Measurements from ENCODE around the gene HABP4.

Gene HABP4

GRCh38 chr9:96514800-96515158 is 64.8 kb downstream of the HABP4 start:
- no peaks in the 10 kb centered on the region for H3K4me1 ChIP-seq (ENCODE audit: insufficient read depth, low read length, severe bottlenecking)
- no peak overlapping the region for H3K4me3 ChIP-seq (ENCODE audit: low read depth, low read length, poor library complexity, severe bottlenecking)
- H3K27me3 ChIP-seq (ENCODE audit: insufficient read depth, low read length) = 0 out of 2 replicates have a peak, but pooled peaks cover 4% of the 10 kb centered on the region
- no peaks in the 10 kb centered on the region for H3F3A ChIP-seq (ENCODE audit: insufficient read depth, low read length)
- no peaks in the 10 kb centered on the region for H3K36me3 ChIP-seq (ENCODE audit: insufficient read depth, low read length)
- no peaks in the 10 kb centered on the region for H3K9me3 ChIP-seq (ENCODE audit: low read length)
- no peaks in the 10 kb centered on the region for H3K79me2 ChIP-seq (ENCODE audit: insufficient read depth, low read length)
- H2AFZ ChIP-seq (ENCODE audit: low read length) = no peak overlapping the region
- H3K27ac ChIP-seq (ENCODE audit: low read depth, low read length, poor library complexity, severe bottlenecking) = no peak overlapping the region
- no peaks in the 10 kb centered on the region for H4K20me1 ChIP-seq (ENCODE audit: insufficient read depth, low read length)
- TF ChIP-seq, protein P1, sequence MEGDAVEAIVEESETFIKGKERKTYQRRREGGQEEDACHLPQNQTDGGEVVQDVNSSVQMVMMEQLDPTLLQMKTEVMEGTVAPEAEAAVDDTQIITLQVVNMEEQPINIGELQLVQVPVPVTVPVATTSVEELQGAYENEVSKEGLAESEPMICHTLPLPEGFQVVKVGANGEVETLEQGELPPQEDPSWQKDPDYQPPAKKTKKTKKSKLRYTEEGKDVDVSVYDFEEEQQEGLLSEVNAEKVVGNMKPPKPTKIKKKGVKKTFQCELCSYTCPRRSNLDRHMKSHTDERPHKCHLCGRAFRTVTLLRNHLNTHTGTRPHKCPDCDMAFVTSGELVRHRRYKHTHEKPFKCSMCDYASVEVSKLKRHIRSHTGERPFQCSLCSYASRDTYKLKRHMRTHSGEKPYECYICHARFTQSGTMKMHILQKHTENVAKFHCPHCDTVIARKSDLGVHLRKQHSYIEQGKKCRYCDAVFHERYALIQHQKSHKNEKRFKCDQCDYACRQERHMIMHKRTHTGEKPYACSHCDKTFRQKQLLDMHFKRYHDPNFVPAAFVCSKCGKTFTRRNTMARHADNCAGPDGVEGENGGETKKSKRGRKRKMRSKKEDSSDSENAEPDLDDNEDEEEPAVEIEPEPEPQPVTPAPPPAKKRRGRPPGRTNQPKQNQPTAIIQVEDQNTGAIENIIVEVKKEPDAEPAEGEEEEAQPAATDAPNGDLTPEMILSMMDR (IDR thresholded peaks at IDR 0.05; ENCODE audit: low read length) = no peak
- no peak for TF ChIP-seq EZH2 (IDR thresholded peaks at IDR 0.05; ENCODE audit: borderline replicate concordance, low read length)
- no peak overlapping the region for H3K9ac ChIP-seq (ENCODE audit: low read length)
- no peak overlapping the region for H3K4me2 ChIP-seq (ENCODE audit: low read length)
- no peaks in the 10 kb centered on the region for H3K9me2 ChIP-seq (ENCODE audit: low read depth, low read length)

- H3K9me2 ChIP-seq (ENCODE audit: low read depth, low read length) = no peaks in the 10 kb centered on the region
- no peaks in the 10 kb centered on the region for H3K36me3 ChIP-seq (ENCODE audit: insufficient read depth, low read length)
- no peak overlapping the region for H3K4me3 ChIP-seq (ENCODE audit: low read depth, low read length, poor library complexity, severe bottlenecking)
- no peak overlapping the region for H3K9ac ChIP-seq (ENCODE audit: low read length)
- no peak overlapping the region for H3K4me2 ChIP-seq (ENCODE audit: low read length)
- H2AFZ ChIP-seq (ENCODE audit: low read length) = no peak overlapping the region
- TF ChIP-seq EZH2 (IDR thresholded peaks at IDR 0.05; ENCODE audit: borderline replicate concordance, low read length) = no peak
- TF ChIP-seq, protein P1 (IDR thresholded peaks at IDR 0.05; ENCODE audit: low read length) = no peak
- H3K9me3 ChIP-seq (ENCODE audit: low read length) = no peaks in the 10 kb centered on the region
- no peaks in the 10 kb centered on the region for H3K79me2 ChIP-seq (ENCODE audit: insufficient read depth, low read length)
- H4K20me1 ChIP-seq (ENCODE audit: insufficient read depth, low read length) = no peaks in the 10 kb centered on the region
- H3K27me3 ChIP-seq (ENCODE audit: insufficient read depth, low read length) = 0 out of 2 replicates have a peak, but pooled peaks cover 4% of the 10 kb centered on the region
- H3K4me1 ChIP-seq (ENCODE audit: insufficient read depth, low read length, severe bottlenecking) = no peaks in the 10 kb centered on the region
- H3K27ac ChIP-seq (ENCODE audit: low read depth, low read length, poor library complexity, severe bottlenecking) = no peak overlapping the region
- H3F3A ChIP-seq (ENCODE audit: insufficient read depth, low read length) = no peaks in the 10 kb centered on the region
Measured at GRCh38 chr9:96515621-96516470, 65.9 kb downstream of the HABP4 start.

- Histone ChIP-seq H3F3A (ENCODE audit: insufficient read depth, low read length) (no peaks in the 10 kb centered on the region), H3K36me3 (ENCODE audit: insufficient read depth, low read length) (no peaks in the 10 kb centered on the region), H3K27ac (ENCODE audit: low read depth, low read length, poor library complexity, severe bottlenecking) (no peak overlapping the region), H3K9me3 (ENCODE audit: low read length) (no peaks in the 10 kb centered on the region), H3K79me2 (ENCODE audit: insufficient read depth, low read length) (no peaks in the 10 kb centered on the region), H3K4me2 (ENCODE audit: low read length) (no peak overlapping the region), H4K20me1 (ENCODE audit: insufficient read depth, low read length) (no peaks in the 10 kb centered on the region), H3K27me3 (ENCODE audit: insufficient read depth, low read length) (no peaks in the 10 kb centered on the region), H3K9ac (ENCODE audit: low read length) (no peak overlapping the region), H3K4me3 (ENCODE audit: low read depth, low read length, poor library complexity, severe bottlenecking) (no peak overlapping the region), H3K9me2 (ENCODE audit: low read depth, low read length) (no peaks in the 10 kb centered on the region), H3K4me1 (ENCODE audit: insufficient read depth, low read length, severe bottlenecking) (no peaks in the 10 kb centered on the region), H2AFZ (ENCODE audit: low read length) (no peak overlapping the region)
- TF ChIP-seq, protein P1 (IDR thresholded peaks at IDR 0.05; ENCODE audit: low read length) = no peak
- no peak for TF ChIP-seq EZH2 (IDR thresholded peaks at IDR 0.05; ENCODE audit: borderline replicate concordance, low read length)
Measured at GRCh38 chr9:96519095-96519494, 69.1 kb downstream of the HABP4 start.
